ENCODE results near the gene CDKL4. TPM values are rescaled to one million over a fixed set of nuclear protein-coding genes. Genes with fewer than 3 reads are reported as not detected.
"Not testable (repeated sequence)": the region's sequence is repeated elsewhere in the genome, so short reads cannot be mapped to it uniquely, and the experiment has no call there.

Gene CDKL4
- polyA plus RNA-seq, 3 donors, result 0.06 TPM; not detected in 2

DNA sequence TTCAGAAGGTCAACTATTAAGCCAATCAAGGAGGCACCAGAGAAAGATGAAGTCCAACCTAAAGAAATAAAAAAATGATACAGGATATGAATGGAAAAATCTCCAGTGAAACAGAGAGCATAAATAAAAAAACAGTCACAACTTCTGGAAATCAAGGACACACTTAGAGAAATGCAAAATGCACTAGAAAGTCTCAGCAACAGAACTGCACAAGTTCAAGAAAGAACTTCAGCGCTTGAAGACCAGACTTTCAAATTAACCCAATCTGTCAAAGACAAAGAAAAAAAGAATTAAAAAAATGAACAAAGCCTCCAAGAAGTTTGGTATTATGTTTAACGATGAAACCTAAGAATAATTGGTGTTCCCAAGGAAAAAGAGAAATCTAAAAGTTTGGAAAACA, 46.8 kb downstream of the CDKL4 start:
- 97 to 98% (median 98%) methylated on average over 2 of the region's 2 CpGs for WGBS, 3 donors

DNA sequence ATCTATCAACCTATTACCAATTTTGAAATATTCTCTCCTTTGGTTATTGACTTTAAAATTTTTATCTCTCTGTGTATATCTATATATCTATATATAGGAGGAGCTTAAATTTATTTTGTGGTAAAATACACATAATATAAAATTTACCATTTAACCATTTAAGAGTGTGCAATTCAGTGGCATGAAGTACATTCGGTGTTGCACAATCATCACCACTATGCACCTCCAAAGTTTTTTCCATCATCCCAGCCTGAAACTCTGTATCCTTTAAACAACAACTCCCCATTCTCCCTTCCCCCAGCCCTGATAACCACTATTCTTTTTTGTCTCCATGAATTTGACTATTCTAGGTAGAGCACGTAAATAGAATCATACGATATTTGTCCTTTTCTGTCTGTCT, 49.1 kb downstream of the CDKL4 start:
- H3K27ac ChIP-seq (ENCODE audit: low read depth, low read length), result no peak overlapping the region
- 96 to 97% (median 96%) methylated on average over 3 of the region's 3 CpGs for WGBS, 3 donors

More for the DNA sequence above, 46.8 kb downstream of the CDKL4 start:
- H3K27ac ChIP-seq (ENCODE audit: low read depth, low read length), result not testable (repeated sequence)

DNA sequence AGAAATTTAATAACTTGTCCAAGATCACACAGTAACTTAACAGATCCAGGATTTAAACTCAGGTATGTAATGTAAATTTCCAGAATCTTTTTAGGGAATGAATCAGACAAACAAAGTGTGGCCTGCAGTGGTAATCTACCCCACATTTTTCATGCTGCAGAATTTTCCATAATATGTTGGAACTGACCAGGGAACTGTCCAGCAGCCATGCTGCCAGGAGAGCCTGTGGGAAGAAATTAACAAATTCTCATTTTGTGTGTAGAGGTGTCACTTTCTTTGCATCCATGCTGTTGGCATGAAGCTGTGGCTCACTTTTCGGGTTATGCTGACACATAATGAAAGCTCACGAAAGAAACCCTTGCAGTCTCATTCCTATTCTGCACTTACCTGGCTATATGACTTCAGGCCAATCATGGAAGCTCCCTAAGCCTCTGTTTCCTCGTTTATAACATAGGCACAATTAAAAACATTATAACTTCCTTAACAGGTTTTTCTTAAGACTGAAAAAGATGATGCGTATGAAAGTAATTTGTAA, 54.7 kb downstream of the CDKL4 start:
- H3K27ac ChIP-seq (ENCODE audit: low read depth, low read length), result no peak overlapping the region
- WGBS, 3 donors, result 79 to 87% (median 82%) methylated on average over 4 of the region's 4 CpGs

DNA sequence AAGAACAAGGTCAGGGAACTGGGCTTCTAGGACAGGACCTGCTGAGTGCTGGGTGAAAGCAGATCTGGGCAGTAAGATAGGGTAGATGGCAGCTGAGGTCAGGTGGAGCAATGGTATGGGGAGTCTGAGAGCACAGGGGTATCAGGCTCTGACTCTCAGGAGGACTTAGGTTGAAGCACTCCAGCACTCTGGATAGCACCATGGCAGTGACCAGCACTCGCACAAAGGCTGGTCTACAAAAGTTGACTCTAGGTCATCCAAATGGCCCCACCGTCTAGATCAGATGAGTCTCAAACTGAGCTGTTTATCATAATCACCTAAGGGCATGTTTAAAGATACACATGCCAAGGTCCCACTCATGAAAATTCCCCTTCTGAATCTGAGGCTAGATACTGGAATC, 60.1 kb downstream of the CDKL4 start:
- 93 to 100% (median 96%) methylated on average over 2 of the region's 2 CpGs for WGBS, 3 donors
- H3K27ac ChIP-seq (ENCODE audit: low read depth, low read length), result no peak overlapping the region

DNA sequence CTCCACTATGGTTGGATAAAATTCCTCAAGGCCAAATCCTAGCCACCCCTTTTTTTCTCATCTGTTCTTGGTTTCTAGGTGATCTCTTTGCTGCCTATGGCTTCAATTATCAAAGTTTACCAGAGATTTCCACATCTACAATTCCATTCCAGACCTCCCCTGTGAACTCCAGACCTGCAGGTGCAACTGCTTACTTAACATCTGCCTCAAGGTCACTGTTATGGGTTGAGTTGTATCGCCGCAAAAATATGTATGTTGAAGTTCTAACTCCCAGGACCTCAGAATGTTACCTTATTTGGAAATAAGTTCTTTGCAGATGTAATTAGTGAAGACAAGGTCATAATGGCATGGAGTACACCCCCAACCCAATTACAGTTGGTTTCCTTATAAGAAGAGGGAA, 62.5 kb downstream of the CDKL4 start:
- 52 to 96% (median 95%) methylated on average over 2 of the region's 2 CpGs for WGBS, 3 donors

DNA sequence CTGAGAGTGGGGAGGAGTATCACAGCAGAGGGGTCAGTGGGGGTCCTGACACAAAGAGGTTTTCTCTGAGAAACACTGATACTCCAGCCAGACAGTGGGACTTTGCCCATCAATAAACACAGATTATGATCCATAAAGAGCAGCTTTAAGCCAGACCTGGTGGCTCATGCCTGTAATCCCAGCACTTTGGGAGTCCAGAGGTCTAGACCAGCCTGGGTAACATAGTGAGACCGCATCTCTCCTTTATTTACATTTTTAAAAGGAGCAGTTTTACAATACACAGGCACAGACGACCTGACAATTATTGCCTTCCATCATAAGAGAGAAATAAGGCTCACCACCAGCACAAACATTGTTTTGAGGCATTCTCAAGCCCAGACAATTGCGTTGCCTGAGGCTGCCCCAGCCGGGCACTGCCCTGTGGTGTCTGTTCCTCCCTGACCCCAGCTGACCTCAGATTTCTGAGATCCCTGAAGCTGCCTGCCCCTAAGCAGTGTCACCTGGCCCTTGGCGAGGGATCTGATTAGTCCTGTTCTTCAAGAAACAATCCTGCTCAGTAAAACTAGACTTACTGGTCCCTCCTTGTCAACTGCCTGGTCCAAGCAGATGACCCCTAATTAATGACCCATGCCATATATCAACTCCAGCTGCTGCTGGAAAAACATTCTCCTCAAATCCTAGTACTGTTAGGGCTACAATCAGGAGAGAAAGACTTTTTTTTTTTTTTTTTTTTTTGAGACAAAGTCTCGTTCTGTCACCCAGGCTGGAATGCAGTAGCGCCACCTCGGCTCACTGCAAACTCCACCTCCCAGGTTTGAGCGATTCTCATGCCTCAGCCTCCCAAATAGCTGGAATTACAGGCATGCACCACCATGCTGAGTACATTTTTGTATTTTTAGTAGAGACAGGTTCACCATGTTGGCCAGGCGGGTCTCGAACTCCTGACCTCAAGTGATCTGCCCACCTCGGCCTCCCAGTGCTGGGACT, 63.5 kb downstream of the CDKL4 start:
- no peak overlapping the region for H3K27ac ChIP-seq (ENCODE audit: low read depth, low read length)
- WGBS, 3 donors, result 91 to 92% (median 91%) methylated on average over 12 of the region's 12 CpGs

More for the DNA sequence above, 62.5 kb downstream of the CDKL4 start:
- no peak overlapping the region for H3K27ac ChIP-seq (ENCODE audit: low read depth, low read length)

DNA sequence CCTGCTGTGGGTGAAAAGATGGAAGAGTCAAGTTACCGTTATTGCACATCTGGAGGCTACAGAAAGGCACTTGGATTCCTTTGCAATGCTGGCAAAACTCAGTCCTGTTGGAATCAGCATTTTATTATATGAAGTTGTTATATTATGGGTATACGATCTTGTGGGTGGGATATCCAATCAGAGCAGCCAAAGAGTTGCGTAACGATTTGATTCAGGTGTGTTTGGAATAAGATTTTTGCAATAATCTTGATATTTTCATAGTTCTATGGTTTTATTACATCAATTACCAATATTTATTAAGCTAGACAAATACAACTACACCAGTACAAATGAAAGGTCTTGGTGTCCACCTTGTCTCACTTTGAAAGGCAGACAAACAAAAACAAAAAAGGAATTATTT, 65.0 kb downstream of the CDKL4 start:
- whole genome bisulfite sequencing, 3 donors, result 85 to 94% (median 91%) methylated on average over 4 of the region's 4 CpGs
- H3K27ac ChIP-seq (ENCODE audit: low read depth, low read length), result no peak overlapping the region

DNA sequence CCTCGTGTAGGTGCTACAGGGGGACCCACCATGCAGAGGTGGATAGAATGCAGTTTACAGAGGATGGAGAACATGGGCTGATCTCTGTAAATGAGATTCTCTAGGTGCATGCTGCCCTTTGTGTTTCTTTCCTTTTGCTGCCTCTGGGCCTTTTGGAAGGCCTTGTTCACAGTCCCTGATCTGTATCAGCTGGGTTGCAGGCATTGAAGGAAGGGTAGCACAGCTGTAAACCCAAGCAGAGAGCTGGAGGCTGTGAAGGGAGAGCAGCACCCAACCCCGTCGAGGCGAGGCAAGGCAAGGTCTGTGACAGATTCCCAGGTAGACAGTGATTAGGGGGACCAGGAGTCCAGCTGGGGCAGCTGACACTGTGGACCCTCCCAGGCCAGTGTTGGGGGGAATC, 66.8 kb downstream of the CDKL4 start:
- 69 to 84% (median 74%) methylated on average over 4 of the region's 4 CpGs for WGBS, 3 donors
- no peak overlapping the region for H3K27ac ChIP-seq (ENCODE audit: low read depth, low read length)

DNA sequence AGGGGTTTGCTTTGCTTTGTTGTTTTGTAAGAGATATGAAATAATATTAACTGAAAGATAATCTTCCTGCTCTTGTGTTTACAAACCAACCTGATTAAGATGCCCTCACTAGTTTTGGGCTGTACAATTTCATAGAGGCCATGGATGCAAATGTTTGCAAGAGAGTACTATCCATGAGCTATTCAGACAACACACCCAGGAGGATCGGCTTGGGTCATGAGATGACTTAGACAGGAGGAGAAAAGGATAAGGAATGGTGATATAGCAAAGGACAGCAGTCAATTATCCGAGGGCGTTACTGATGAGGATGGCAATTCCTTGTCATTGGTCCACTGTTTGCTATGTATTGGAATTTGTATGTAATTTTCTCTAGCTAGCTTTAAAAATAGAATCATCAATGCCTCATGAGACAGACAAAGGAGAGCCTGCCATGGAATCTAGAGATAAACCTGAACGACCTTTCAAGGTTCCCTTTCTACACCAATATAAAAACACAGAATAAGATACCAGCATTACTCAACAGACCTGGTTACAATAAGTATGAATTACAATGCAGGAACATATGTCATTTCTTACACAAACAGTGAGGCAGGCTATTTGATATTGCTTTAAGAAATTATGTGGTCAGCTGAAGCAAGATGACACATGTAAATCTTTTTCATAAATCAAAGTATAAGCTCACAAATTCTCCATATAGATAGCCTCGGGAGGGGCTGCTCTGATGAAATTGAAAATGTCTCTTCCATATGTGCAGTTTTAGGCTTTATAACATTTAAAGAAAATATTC, 68.6 kb downstream of the CDKL4 start:
- WGBS, 3 donors, result 75 to 82% (median 78%) methylated on average over 5 of the region's 5 CpGs
- no peak overlapping the region for H3K27ac ChIP-seq (ENCODE audit: low read depth, low read length)

DNA sequence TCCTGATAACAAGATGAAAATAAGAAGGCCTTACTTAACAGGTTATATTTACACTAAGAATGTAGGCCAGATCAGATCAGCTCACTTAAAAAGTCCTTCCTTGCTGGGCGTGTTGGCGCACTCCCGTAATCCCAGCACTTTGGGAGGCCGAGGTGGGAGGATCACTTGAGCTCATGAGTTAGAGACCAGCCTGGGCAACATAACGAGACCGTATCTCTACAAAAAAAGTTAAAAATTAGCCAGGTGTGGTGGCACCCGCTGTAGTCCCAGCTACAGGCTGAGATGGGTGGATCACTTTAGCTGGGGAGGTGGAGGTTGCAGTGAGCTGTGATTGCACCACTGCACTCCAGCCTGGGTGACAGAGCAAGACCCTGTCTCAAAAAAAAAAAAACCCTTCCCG, 69.7 kb downstream of the CDKL4 start:
- no peak overlapping the region for H3K27ac ChIP-seq (ENCODE audit: low read depth, low read length)
- 87 to 97% (median 95%) methylated on average over 8 of the region's 8 CpGs for WGBS, 3 donors

DNA sequence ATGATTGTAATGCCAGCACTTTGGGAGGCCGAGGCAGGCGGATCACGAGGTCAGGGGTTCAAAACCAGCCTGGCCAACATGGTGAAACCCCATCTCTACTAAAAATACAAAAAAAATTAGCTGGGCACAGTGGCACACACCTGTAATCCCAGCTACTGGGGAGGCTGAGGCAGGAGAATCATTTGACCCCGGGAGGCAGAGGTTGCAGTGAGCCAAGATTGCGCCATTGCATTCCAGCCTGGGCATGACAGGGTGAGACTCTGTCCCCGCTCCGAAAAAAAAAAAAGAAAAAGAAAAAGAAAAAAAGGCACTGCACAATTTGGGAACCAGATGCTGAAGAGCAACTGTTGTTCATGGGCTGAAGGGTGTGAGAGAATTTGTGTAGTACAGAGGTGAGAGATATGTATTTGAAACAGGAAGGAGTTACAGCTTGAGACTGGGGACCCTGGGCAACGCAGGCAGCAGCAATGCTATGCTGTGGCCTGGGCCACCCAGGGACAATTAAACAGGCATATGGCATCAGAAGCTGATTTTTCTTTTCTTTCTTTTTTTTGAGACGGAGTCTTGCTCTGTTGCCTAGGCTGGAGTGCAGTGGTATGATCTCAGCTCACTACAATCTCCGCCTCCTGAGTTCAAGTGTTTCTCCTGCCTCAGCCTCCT, 71.6 kb downstream of the CDKL4 start:
- WGBS, 3 donors, result 93 to 96% (median 96%) methylated on average over 10 of the region's 10 CpGs
- not testable (repeated sequence) for H3K27ac ChIP-seq (ENCODE audit: low read depth, low read length)

DNA sequence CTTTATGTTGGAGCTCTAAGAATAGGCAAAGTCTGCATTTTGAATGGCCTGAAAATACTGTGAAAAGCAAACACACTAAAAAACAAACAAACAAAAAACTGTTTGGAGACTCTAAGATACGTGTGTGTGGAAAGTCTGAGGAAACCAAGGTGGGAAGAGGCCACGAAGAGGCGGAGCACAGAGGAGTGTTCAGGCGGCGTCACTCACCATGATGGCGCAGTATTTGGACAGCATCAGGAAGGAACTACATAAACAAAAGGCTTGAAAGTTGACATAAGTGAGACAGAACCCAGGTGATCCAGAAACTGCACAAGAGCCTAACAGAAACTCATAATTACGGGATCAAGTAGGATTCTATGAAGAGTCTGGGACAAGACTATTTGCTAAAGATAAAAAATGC, 72.1 kb downstream of the CDKL4 start:
- no peak overlapping the region for H3K27ac ChIP-seq (ENCODE audit: low read depth, low read length)
- 87 to 90% (median 89%) methylated on average over 7 of the region's 7 CpGs for WGBS, 3 donors

DNA sequence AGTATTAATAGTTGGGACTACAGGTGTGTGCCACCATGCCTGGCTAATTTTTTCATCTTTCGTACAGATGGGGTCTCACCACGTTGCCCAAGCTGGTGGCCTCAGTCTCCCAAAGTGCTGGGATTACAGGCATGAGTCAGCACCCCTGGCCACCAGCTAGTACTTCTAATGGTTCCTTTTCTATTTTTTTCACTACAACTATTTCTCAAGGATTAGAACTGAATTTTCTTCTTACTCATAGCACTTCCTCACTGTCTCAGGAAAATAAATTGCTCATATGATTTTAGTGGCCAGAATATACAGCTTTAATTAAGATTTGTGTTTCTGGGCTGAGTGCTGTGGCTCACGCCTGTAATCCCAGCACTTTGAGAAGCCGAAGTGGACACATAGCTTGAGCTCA, 79.7 kb downstream of the CDKL4 start:
- 66 to 87% (median 80%) methylated on average over 4 of the region's 4 CpGs for WGBS, 3 donors
- H3K27ac ChIP-seq (ENCODE audit: low read depth, low read length), result no peak overlapping the region

DNA sequence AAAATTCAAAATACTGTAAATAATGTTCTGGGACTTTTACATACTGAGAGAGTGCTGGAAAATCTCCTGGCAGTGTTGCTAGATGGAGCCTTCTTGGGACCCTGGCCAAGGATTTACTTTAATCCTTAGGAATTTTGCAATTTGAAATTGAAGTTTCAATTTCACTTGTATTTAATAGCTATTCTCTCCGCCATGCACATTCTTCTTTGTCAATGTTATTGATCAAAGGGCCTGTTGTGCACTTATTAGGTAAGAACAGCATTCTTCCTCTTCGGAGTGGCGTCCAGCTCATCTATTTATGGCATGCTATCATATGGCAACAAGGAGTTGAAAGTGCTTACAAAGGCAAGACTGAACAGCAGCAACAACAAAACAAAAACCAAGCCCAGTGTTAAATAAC, 82.8 kb downstream of the CDKL4 start:
- H3K27ac ChIP-seq (ENCODE audit: low read depth, low read length), result no peak overlapping the region
- WGBS, 3 donors, result 55 to 73% (median 63%) methylated on average over 3 of the region's 3 CpGs

DNA sequence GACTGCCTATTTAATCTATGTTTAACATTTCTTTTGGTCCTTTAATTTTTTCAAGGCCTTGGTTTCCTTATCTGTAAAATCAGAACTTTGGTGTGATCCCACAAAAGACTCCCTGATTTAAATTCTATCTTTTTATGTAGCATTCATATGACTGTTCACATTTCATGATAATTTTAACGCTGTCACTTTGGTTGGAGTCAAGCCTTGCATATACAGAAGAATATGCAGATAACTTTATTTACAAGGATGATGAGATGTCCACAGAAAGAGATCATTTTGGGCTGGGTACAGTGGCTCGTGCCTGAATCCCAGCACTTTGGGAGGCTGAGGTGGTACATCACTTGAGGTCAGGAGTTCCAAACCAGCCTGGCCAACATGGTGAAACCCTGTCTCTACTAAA, 84.5 kb downstream of the CDKL4 start:
- 88 to 95% (median 95%) methylated on average over 2 of the region's 2 CpGs for WGBS, 3 donors
- H3K27ac ChIP-seq (ENCODE audit: low read depth, low read length), result no peak overlapping the region

DNA sequence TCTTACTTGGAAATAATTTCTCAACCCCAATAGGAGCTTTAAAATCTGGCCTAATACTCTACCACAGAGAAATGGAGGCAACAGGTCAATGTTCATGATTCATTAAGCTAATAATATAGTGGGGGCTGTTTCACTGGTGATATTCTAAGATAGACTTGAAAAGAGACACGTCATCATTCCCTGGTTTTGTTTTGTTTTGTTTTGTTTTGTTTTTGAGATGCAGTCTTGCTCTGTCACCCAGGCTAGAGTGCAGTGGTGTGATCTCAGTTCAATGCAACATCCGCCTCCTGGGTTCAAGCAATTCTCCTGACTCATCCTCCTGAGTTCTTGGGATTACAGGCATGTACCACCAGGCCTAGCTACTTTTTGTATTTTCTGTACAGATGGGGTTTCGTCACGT, 85.4 kb downstream of the CDKL4 start:
- WGBS, 3 donors, result 89 to 91% (median 90%) methylated on average over 4 of the region's 4 CpGs
- no peak overlapping the region for H3K27ac ChIP-seq (ENCODE audit: low read depth, low read length)

DNA sequence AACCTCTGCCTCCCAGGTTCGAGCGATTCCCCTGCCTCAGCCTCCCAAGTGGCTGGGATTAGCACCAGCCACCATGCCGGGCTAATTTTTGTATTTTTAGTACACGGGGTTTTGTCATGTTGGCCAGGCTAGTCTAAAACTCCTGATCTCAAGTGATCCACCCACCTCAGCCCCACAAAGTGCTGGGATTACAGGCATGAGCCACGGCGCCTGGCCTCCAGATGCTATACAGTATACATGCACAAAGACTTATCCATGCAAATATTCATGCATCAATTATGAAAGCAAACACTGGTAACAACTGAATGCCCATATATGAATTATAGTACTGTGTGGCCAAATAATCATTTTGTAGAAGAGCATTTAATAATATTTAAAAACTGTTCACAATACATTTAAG, 86.9 kb downstream of the CDKL4 start:
- 85 to 94% (median 92%) methylated on average over 6 of the region's 6 CpGs for WGBS, 3 donors
- H3K27ac ChIP-seq (ENCODE audit: low read depth, low read length), result no peak overlapping the region

DNA sequence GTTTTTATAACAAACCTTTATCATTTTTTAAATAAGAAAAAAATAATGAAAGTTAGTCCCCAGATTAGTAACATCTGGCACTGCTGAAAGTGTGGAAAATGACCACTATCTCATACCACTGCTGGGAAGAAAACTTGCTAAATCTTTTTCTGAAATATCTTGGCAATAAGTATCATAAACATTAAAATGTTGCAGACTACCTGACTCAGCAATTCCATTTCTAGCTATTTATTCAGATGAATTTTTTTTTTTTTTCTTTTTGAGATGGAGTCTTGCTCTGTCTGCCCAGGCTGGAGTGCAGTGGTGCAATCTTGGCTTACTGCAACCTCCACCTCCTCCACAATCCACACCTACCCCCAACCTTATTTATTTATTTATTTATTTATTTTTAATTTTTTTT, 87.7 kb downstream of the CDKL4 start:
- H3K27ac ChIP-seq (ENCODE audit: low read depth, low read length), result no peak overlapping the region

DNA sequence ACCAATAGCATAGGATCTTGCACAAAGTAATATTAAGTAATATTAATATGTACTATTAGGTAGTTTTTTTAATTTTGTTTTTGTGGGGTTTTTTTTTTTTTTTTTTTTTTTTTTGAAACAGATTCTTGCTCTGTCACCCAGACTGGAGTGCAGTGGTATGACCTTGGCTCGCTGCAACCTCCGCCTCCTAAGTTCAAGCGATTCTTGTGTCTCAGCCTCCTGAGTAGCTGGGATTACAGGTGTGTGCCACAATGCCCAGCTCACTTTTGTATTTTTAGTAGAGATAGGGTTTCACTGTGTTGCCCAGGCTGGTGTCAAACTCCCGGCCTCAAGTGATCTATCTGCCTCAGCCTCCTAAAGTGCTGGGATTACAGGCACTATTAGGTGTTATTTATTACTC, 88.2 kb downstream of the CDKL4 start:
- H3K27ac ChIP-seq (ENCODE audit: low read depth, low read length), result not testable (repeated sequence)
- 79 to 88% (median 85%) methylated on average over 4 of the region's 4 CpGs for WGBS, 3 donors

All from adipose tissue (tissue), 3 donors.